Measurements from ENCODE around the gene AMFR. TPM values are rescaled to one million over a fixed set of nuclear protein-coding genes. Genes with fewer than 3 reads are reported as not detected.

Gene AMFR
- total and polyA plus RNA-seq, 2 of the 8 experiments (the other 6 are each of a cell fraction or from before 2014, with no cell fraction given): 18.6 to 21.7 TPM

- Histone ChIP-seq H3K18ac (ENCODE audit: extremely low read depth, low read length) (no peak overlapping the region), H3K4me2 (ENCODE audit: insufficient read depth in 1 of 2, low read depth in 2 of 2, low read length in 2 of 2) (no peak overlapping the region), H2BK5ac (ENCODE audit: low read depth, low read length) (no peak overlapping the region), H4K91ac (replicated peaks; ENCODE audit: insufficient read length, low read length) (no peak overlapping the region), H4K8ac (ENCODE audit: extremely low read depth, insufficient read depth, low read length) (no peak overlapping the region; the same call in 1 of the 2 replicates), H2BK15ac (ENCODE audit: low read length) (no peak overlapping the region), H3K4me3 (ENCODE audit: extremely low read depth in 1 of 4, insufficient read depth in 2 of 4, low read depth in 3 of 4, low read length in 4 of 4) (no peak overlapping the region), H3K4me1 (replicated peaks in 1 of 4; ENCODE audit: control insufficient read depth in 3 of 4, insufficient read depth in 4 of 4, low read length in 3 of 4) (peaks cover 0 to 15% (median 11%) of the 10 kb centered on the region in 4 experiments; a peak in 6 of 7 replicates), H3K4ac (replicated peaks; ENCODE audit: insufficient read length, low read depth, low read length) (no peak overlapping the region), H3K79me1 (ENCODE audit: low read depth, low read length) (no peaks in the 10 kb centered on the region; the same call in 1 of the 2 replicates), H2AK5ac (ENCODE audit: low read depth, low read length) (no peak overlapping the region), H3K9me3 (ENCODE audit: insufficient read depth in 2 of 2, low read depth in 1 of 2, low read length in 1 of 2) (no peaks in the 10 kb centered on the region), H3K79me2 (ENCODE audit: control insufficient read depth in 1 of 2, insufficient read depth in 2 of 2, low read length in 2 of 2) (no peaks in the 10 kb centered on the region), H3K56ac (replicated peaks; ENCODE audit: insufficient read length, low read depth, low read length) (no peak overlapping the region), H3K27ac (ENCODE audit: low read depth, low read length) (no peak overlapping the region), H2BK20ac (ENCODE audit: low read length) (0 out of 2 replicates have a peak overlapping the region, but pooled peaks have one; percentile 80), H3K36me3 (ENCODE audit: control insufficient read depth in 2 of 4, insufficient read depth in 4 of 4, low read length in 3 of 4) (no peaks in the 10 kb centered on the region), H3K27me3 (replicated peaks in 1 of 4; ENCODE audit: control insufficient read depth in 3 of 4, extremely low read depth in 1 of 4, insufficient read depth in 3 of 4, low read length in 3 of 4) (no peaks in the 10 kb centered on the region; a peak in 1 of 7 replicates), H3K14ac (ENCODE audit: insufficient read length) (no peak overlapping the region), H2BK120ac (replicated peaks; ENCODE audit: low read depth, low read length) (no peak overlapping the region), H4K5ac (ENCODE audit: insufficient read length, low read depth, low read length) (no peak overlapping the region), H2BK12ac (ENCODE audit: low read depth, low read length) (0 out of 2 replicates have a peak overlapping the region, but pooled peaks have one; percentile 50), H3K9ac (replicated peaks in 1 of 4; ENCODE audit: extremely low read depth in 1 of 4, low read depth in 3 of 4, low read length in 3 of 4) (no peak overlapping the region), H3K23me2 (ENCODE audit: low read depth, low read length) (no peaks in the 10 kb centered on the region), H4K20me1 (replicated peaks in 1 of 2; ENCODE audit: control insufficient read depth in 1 of 2, insufficient read depth in 2 of 2, low read length in 2 of 2) (peaks cover 0 to 2% of the 10 kb centered on the region in 2 experiments), H2AFZ (ENCODE audit: low read length) (no peak overlapping the region), H3K23ac (ENCODE audit: insufficient read length) (no peak overlapping the region)
- no peak for DNase-seq (ENCODE audit: low read depth in 1 of 2, low spot score in 2 of 2)
- POLR2A ChIA-PET (ENCODE audit: partially characterized antibody): no interaction called here
- FAIRE-seq: no peak
- CTCF ChIA-PET (ENCODE audit: partially characterized antibody): interaction anchor here (1.5 to 3.4 kb wide), 10 partner anchors 10 to 460 kb away, joined by 3 to 16 read pairs (median 9); no protein-coding TSS in a partner anchor
- 93% methylated on average over 9 of the region's 9 CpGs; no CpG with 5 or more reads in 1 of the 2 experiments for WGBS, 2 experiments (ENCODE audit: extremely low coverage in 1 of 2, insufficient coverage in 1 of 2, insufficient read length in 1 of 2, insufficient replicate concordance in 2 of 2, low coverage in 1 of 2, low lambda C conversion rate in 2 of 2, missing lambda C conversion rate in 1 of 2)
- TF ChIP-seq EP300 (IDR thresholded peaks at IDR 0.05; ENCODE audit: borderline replicate concordance in 1 of 2, low read depth in 2 of 2, low read length in 2 of 2) (no peak), E2F6 (IDR thresholded peaks at IDR 0.05) (no peak), POLR2AphosphoS5 (IDR thresholded peaks at IDR 0.05; ENCODE audit: low read depth, low read length) (no peak), SP4 (IDR thresholded peaks at IDR 0.05; ENCODE audit: low read length) (no peak)
Observed at GRCh38 chr16:56355221-56355620, 70.1 kb downstream of the AMFR start.
